Kidney (tissue), 14 donors: ENCODE measurements around the gene ZNF749. TPM values are rescaled to one million over a fixed set of nuclear protein-coding genes. Genes with fewer than 3 reads are reported as not detected.
A peak's percentile ranks its signal among the peaks of the same experiment; 100 is the strongest.

Source experiments
- DNase-seq, 5 donors: peaks; one replicate each; pipeline ENCODE4 v3.0.0-alpha.2; 2013 to 2020
- FAIRE-seq: peaks from 2 replicates; lab custom pipeline; 2012; peaks lifted over from hg19 to GRCh38; lab: Jason Lieb, UNC
- H3K27ac ChIP-seq, 2 donors: one replicate each; pipeline ENCODE4 v1.7.0; 2013; ENCODE audit warnings: low read depth in 2 of 2, low read length in 2 of 2, inconsistent platforms in 1 of 2
- H3K27me3 ChIP-seq: one replicate; pipeline ENCODE4 v1.7.1; 2013; ENCODE audit warnings: low read length, inconsistent platforms; ENCODE audit not compliant: control insufficient read depth, insufficient read depth
- H3K36me3 ChIP-seq, 3 donors: one replicate each; pipeline versions ENCODE4 v1.7.0 to v1.7.1; 2013; ENCODE audit warnings: low read length in 3 of 3, control low read depth in 1 of 3, inconsistent platforms in 1 of 3; ENCODE audit not compliant: insufficient read depth in 3 of 3, control insufficient read depth in 2 of 3
- H3K4me1 ChIP-seq, 3 donors: one replicate each; pipeline versions ENCODE4 v1.7.0 to v1.7.1; 2013; ENCODE audit warnings: low read length in 3 of 3, inconsistent platforms in 1 of 3, low read depth in 1 of 3; ENCODE audit not compliant: control insufficient read depth in 2 of 3, insufficient read depth in 2 of 3
- H3K4me3 ChIP-seq, 3 donors: one replicate each; pipeline versions ENCODE4 v1.7.0 to v1.8.1; 2013; ENCODE audit warnings: low read length in 3 of 3, control low read depth in 1 of 3, inconsistent platforms in 1 of 3
- H3K9ac ChIP-seq, 3 donors: one replicate each; pipeline versions ENCODE4 v1.7.0 to v1.7.1; 2013; ENCODE audit warnings: low read length in 3 of 3, control low read depth in 1 of 3, inconsistent platforms in 1 of 3
- H3K9me3 ChIP-seq, 3 donors: one replicate each; pipeline versions ENCODE4 v1.7.0 to v1.7.1; 2013; ENCODE audit warnings: low read length in 3 of 3, control low read depth in 1 of 3, inconsistent platforms in 1 of 3; ENCODE audit not compliant: control insufficient read depth in 2 of 3, insufficient read depth in 1 of 3
- intact Hi-C: fragments of 100-400 bp; cut with DNase I; formaldehyde crosslinking; loops from one replicate; pipeline ENCODE4 v1.11.1; 2022
- polyA plus RNA-seq: library from polyadenylated mRNA; stranded (reverse); fragments of 350-450 nt; fragmentation: Illumina TruSeq; extraction: RNeasy Lipid Tissue Mini Kit (QIAGEN cat#74804); gene quantifications from one replicate; pipeline ENCODE4 v1.2.3, GENCODE V29; 2014; ENCODE audit warnings: low read depth, low replicate concordance; ENCODE audit not compliant: insufficient read depth
- total RNA-seq: library from RNA; stranded (reverse); fragmentation: NEBNext Ultra II Directional; extraction: Animal tissue kit (Norgen Biotek cat#: 25700); gene quantifications from one replicate; pipeline ENCODE4 v1.2.1, GENCODE V29; 2021
- TF ChIP-seq, protein P1 (sequence below): IDR thresholded peaks from 3 replicates; pipeline ENCODE4 v1.5.1; 2012; ENCODE audit warnings: mild to moderate bottlenecking, moderate library complexity, borderline replicate concordance; ENCODE audit not compliant: insufficient read depth; ENCODE audit errors: extremely low read depth
- donor health status: control.
- donor health status: control.
- donor health status: control.
- donor health status: control.
- donor health status: control.
- donor health status: DM: yes; HTN: yes; CAD: no.
- donor health status: Normal renal cell carcinoma (clear cell type).

The ZNF749 gene
- total and polyA plus RNA-seq, 2 donors from 2014 or later: 9.9 to 14.2 TPM

DNA sequence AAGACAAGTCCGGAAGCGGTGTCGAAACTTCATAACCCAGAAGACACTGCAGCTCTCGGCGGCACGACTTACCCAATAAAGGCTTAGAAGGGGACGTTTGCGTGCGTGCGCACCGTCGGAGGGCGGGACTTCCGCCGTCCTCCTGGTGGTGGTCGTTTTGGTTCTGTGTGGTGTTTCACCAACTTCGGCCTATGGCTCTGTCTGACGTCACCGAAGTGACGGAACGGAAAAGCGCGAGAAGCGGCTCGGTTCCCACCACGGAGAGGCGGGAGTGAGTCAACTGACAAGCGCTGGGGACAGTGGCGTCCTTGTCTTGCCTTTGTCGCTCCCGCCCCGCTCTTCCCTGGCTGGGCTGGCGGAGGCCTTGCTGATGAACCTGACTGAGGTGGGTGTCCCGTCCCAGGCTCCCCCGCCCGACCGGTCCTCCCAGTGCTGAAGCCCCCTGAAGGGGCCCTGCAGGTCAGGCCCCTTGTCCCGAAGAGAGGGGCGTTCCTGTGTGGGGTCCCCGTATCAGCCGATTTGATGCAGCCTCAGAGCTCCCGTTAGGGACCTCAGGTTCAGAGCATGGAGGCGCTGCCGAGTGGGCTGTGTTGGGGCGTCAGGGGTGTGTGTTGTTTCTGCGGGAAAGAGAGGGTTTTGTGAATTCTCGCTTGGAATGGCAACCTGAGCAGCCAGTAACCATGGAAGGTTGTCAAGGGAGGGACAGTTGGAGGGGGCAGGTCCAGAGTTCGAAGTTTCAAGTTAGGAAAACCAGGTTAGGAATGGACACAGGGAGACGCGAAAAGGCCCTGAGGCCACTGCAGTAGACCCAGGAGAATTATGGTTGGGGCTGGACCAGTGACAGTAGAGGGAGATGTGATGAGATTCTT is 45.2 kb upstream of the ZNF749 start, which contains the start of gene ZNF548:
TSS of gene ZNF548 (plus strand) at position 125 of the 869 bp plus-strand sequence. CDS start at position 371, 246 bp downstream.
- peak; percentile 95 for FAIRE-seq
- intact Hi-C loops: no loop called here
- peak within 1 kb of the TSS; percentile 89 to 95 for H3K27ac ChIP-seq

GRCh38 chr19:57395710-57396109 is 39.4 kb upstream of the ZNF749 start:
- DNase-seq (no peak), FAIRE-seq (no peak)
- TF ChIP-seq, protein P1, sequence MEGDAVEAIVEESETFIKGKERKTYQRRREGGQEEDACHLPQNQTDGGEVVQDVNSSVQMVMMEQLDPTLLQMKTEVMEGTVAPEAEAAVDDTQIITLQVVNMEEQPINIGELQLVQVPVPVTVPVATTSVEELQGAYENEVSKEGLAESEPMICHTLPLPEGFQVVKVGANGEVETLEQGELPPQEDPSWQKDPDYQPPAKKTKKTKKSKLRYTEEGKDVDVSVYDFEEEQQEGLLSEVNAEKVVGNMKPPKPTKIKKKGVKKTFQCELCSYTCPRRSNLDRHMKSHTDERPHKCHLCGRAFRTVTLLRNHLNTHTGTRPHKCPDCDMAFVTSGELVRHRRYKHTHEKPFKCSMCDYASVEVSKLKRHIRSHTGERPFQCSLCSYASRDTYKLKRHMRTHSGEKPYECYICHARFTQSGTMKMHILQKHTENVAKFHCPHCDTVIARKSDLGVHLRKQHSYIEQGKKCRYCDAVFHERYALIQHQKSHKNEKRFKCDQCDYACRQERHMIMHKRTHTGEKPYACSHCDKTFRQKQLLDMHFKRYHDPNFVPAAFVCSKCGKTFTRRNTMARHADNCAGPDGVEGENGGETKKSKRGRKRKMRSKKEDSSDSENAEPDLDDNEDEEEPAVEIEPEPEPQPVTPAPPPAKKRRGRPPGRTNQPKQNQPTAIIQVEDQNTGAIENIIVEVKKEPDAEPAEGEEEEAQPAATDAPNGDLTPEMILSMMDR: no peak
- Histone ChIP-seq H3K4me1 (peaks cover 0 to 3% (median 0%) of the 10 kb centered on the region in 3 donors), H3K9me3 (peaks cover 0 to 21% (median 5%) of the 10 kb centered on the region in 3 donors), H3K4me3 (no peak overlapping the region), H3K27me3 (no peaks in the 10 kb centered on the region), H3K36me3 (peaks cover 21 to 40% (median 30%) of the 10 kb centered on the region in 3 donors), H3K27ac (no peak overlapping the region), H3K9ac (no peak overlapping the region)
- intact Hi-C loops: no loop called here

More for the DNA sequence above, 45.2 kb upstream of the ZNF749 start, which contains the start of gene ZNF548:
- peak; percentile 98 to 99 (median 99) for DNase-seq
- H3K9me3 ChIP-seq: no peaks in the 10 kb centered on the region
- peak within 1 kb of the TSS; percentile 84 to 97 (median 89) for H3K4me3 ChIP-seq
- peak within 1 kb of the TSS; percentile 77 to 97 (median 91) for H3K9ac ChIP-seq
- TF ChIP-seq, protein P1: peak; percentile 9
- peaks cover 0 to 10% (median 0%) of the 10 kb centered on the region in 3 donors for H3K4me1 ChIP-seq
- H3K36me3 ChIP-seq: peaks cover 0 to 7% (median 5%) of the 10 kb centered on the region in 3 donors
- no peaks in the 10 kb centered on the region for H3K27me3 ChIP-seq

DNA sequence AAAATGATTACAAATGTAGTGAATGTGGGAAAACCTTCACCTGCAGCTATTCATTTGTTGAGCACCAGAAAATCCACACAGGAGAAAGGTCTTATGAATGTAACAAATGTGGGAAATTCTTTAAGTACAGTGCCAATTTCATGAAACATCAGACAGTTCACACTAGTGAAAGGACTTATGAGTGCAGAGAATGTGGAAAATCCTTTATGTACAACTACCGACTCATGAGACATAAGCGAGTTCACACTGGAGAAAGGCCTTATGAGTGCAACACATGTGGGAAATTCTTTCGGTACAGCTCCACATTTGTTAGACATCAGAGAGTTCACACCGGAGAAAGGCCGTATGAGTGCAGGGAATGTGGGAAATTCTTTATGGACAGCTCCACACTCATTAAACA is 36.3 kb upstream of the ZNF749 start:
- Histone ChIP-seq H3K9ac (no peak overlapping the region), H3K36me3 (peaks cover 23 to 39% (median 27%) of the 10 kb centered on the region in 3 donors), H3K27ac (no peak overlapping the region), H3K4me1 (no peaks in the 10 kb centered on the region), H3K9me3 (peaks cover 0 to 24% (median 5%) of the 10 kb centered on the region in 3 donors), H3K27me3 (no peaks in the 10 kb centered on the region), H3K4me3 (no peak overlapping the region)
- FAIRE-seq (no peak), DNase-seq (no peak)
- intact Hi-C loops: no loop called here
- TF ChIP-seq, protein P1: no peak
